ENCODE measurements around the gene ASPSCR1. TPM values are rescaled to one million over a fixed set of nuclear protein-coding genes. Genes with fewer than 3 reads are reported as not detected.

ASPSCR1 gene
- total RNA-seq, 1 donor from 2014 or later: 35.6 TPM

DNA sequence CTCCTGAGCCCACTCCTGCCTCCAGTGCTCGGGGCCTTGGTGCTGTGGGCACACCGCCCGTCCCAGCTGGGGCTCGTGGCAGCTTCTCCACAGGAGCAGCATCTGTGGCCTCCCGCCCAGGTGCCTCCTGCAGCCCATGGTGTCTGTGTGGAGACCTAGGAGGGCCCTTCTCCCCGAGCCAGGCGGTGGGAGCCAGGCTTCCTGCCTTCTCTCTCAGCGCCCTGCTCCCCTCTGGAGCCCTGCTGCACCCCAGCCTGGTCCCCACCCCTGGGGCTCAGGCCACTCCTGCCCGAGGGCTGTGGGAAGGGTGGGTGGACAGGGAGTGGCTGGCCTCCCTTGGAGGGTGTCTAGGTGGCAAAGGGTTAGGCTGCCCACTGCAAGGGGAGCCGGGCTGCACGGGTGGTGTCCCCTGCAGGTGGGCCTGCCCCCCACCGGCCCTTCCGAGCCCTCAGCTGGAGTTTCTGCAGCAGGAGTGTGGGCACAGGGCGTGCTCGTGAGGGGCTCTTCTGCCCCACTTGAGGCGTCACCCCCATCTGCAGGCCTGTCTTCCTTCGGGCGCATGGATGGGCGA lies 34.3 kb downstream of the ASPSCR1 start:
- TF ChIP-seq, protein P1, sequence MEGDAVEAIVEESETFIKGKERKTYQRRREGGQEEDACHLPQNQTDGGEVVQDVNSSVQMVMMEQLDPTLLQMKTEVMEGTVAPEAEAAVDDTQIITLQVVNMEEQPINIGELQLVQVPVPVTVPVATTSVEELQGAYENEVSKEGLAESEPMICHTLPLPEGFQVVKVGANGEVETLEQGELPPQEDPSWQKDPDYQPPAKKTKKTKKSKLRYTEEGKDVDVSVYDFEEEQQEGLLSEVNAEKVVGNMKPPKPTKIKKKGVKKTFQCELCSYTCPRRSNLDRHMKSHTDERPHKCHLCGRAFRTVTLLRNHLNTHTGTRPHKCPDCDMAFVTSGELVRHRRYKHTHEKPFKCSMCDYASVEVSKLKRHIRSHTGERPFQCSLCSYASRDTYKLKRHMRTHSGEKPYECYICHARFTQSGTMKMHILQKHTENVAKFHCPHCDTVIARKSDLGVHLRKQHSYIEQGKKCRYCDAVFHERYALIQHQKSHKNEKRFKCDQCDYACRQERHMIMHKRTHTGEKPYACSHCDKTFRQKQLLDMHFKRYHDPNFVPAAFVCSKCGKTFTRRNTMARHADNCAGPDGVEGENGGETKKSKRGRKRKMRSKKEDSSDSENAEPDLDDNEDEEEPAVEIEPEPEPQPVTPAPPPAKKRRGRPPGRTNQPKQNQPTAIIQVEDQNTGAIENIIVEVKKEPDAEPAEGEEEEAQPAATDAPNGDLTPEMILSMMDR (conservative IDR thresholded peaks at IDR 0.05): no peak
- Mint-ChIP-seq H3K27ac (no peak overlapping the region), H3K27me3 (no peaks in the 10 kb centered on the region), H3K36me3 (no peaks in the 10 kb centered on the region), H3K4me3 (no peak overlapping the region), H3K9me3 (no peaks in the 10 kb centered on the region), H3K4me1 (ENCODE audit: unreplicated experiment) (peaks cover 3% of the 10 kb centered on the region)
- no peak for DNase-seq (ENCODE audit: extremely low spot score, unreplicated experiment)

- Mint-ChIP-seq H3K4me1 (ENCODE audit: unreplicated experiment) (peaks cover 3% of the 10 kb centered on the region), H3K9me3 (no peaks in the 10 kb centered on the region), H3K36me3 (no peaks in the 10 kb centered on the region), H3K27ac (no peak overlapping the region), H3K4me3 (no peak overlapping the region), H3K27me3 (no peaks in the 10 kb centered on the region)
- no peak for DNase-seq (ENCODE audit: extremely low spot score, unreplicated experiment)
- TF ChIP-seq, protein P1 (conservative IDR thresholded peaks at IDR 0.05): no peak
Observed at GRCh38 chr17:82012261-82012639, 34.8 kb downstream of the ASPSCR1 start.

DNA sequence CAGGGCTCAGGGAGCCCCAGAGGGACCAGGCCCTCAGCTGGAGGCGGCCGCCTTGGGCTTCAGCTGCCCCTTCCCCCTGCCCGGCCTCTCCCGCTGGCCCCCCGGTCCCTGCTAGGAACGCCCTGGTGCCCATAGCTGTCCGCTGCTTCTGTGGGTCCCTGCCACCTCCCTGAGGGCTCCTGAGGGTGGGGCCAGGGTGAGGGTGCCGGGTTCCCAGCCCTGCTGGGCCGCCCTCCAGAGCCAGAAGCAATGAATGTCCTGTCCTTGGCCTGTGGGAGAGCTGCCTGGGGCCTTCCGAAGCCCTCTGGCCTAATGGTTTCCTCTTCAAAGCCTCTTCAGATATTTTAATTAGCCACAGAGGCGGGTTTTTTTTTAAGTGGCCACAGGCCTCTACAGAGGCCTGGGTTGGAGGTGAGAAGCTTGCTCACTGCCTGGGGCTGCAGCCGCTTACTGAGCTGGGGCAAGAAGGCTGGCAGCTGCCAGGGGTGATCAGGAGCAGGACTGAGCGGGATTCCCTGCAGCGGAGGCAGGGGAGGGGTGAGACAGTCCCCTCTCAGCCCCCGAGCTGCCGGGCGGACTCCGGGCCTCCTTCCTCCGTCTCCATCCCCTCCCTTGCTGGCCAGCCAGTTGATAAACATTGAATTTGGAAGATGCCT lies 35.3 kb downstream of the ASPSCR1 start:
- Mint-ChIP-seq H3K27me3 (no peaks in the 10 kb centered on the region), H3K9me3 (no peaks in the 10 kb centered on the region), H3K4me3 (no peak overlapping the region)

GRCh38 chr17:82013341-82013740 lies 35.9 kb downstream of the ASPSCR1 start:
- DNase-seq (ENCODE audit: extremely low spot score, unreplicated experiment): no peak
- Mint-ChIP-seq H3K4me1 (ENCODE audit: unreplicated experiment) (peaks cover 3% of the 10 kb centered on the region), H3K9me3 (no peaks in the 10 kb centered on the region), H3K27ac (no peak overlapping the region), H3K4me3 (no peak overlapping the region), H3K27me3 (no peaks in the 10 kb centered on the region), H3K36me3 (no peaks in the 10 kb centered on the region)
- TF ChIP-seq, protein P1 (conservative IDR thresholded peaks at IDR 0.05): no peak

More for the DNA sequence above, 35.3 kb downstream of the ASPSCR1 start:
- no peaks in the 10 kb centered on the region for H3K36me3 Mint-ChIP-seq
- TF ChIP-seq, protein P1 (conservative IDR thresholded peaks at IDR 0.05): no peak
- peaks cover 3% of the 10 kb centered on the region for H3K4me1 Mint-ChIP-seq (ENCODE audit: unreplicated experiment)
- no peak overlapping the region for H3K27ac Mint-ChIP-seq
- DNase-seq (ENCODE audit: extremely low spot score, unreplicated experiment): no peak

GRCh38 chr17:82013772-82014321 lies 36.4 kb downstream of the ASPSCR1 start:
- H3K4me1 Mint-ChIP-seq (ENCODE audit: unreplicated experiment): peaks cover 3% of the 10 kb centered on the region
- no peaks in the 10 kb centered on the region for H3K9me3 Mint-ChIP-seq
- H3K36me3 Mint-ChIP-seq: no peaks in the 10 kb centered on the region
- no peak overlapping the region for H3K27ac Mint-ChIP-seq
- DNase-seq (ENCODE audit: extremely low spot score, unreplicated experiment): no peak
- TF ChIP-seq, protein P1 (conservative IDR thresholded peaks at IDR 0.05): no peak
- no peaks in the 10 kb centered on the region for H3K27me3 Mint-ChIP-seq
- no peak overlapping the region for H3K4me3 Mint-ChIP-seq

Measured in type B pancreatic cell (in vitro differentiated cells).